Omental fat pad (tissue), 4 donors: ENCODE measurements around the gene CCDC197. TPM values are rescaled to one million over a fixed set of nuclear protein-coding genes. Genes with fewer than 3 reads are reported as not detected.

Source experiments
- ATAC-seq: fragments of 150-250 bp; one replicate; pipeline ENCODE4 v1.9.1; 2016; ENCODE audit warnings: mild to moderate bottlenecking, moderate library complexity; ENCODE audit not compliant: low FRiP score
- DNase-seq: peaks from one replicate; pipeline ENCODE4 v3.0.0-alpha.2; 2019; ENCODE audit warnings: low spot score
- total RNA-seq, 4 donors: library from RNA; depleted of rRNA; stranded (reverse); fragments of >200 nt; gene quantifications; one replicate each; pipeline ENCODE4 v1.1.0, GENCODE V29; 2016
- TF ChIP-seq, protein P1 (sequence below), 3 donors: fragments of 450-650 bp; IDR thresholded peaks; one replicate each; pipeline ENCODE4 v1.5.1; 2016 to 2017; ENCODE audit warnings: antibody characterized with exemption in 3 of 3, mild to moderate bottlenecking in 3 of 3, moderate library complexity in 2 of 3

Gene CCDC197
- total RNA-seq, 4 donors from 2014 or later: not detected

DNA sequence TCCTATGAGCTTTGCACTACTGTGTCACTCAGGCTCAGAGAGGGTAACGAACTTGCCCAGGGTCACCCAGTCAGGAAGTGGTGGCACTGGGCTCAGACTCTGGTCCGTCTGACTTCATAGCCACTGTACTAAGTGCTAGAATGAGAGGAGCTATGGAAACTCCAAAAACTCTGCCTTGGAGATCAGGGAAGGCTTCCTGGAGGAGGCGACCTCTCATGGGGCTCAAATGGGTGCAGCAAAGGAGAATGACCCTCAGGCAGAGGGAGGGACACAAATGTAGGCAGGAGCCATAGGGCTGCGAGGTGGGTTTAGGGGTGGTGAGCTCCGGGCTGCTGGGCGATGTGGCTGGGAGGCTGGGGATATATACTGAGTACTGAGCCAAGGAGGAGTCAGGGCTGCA is 3.2 kb downstream of the CCDC197 start:
- DNase-seq (no peak), ATAC-seq (no peak)
- TF ChIP-seq, protein P1, sequence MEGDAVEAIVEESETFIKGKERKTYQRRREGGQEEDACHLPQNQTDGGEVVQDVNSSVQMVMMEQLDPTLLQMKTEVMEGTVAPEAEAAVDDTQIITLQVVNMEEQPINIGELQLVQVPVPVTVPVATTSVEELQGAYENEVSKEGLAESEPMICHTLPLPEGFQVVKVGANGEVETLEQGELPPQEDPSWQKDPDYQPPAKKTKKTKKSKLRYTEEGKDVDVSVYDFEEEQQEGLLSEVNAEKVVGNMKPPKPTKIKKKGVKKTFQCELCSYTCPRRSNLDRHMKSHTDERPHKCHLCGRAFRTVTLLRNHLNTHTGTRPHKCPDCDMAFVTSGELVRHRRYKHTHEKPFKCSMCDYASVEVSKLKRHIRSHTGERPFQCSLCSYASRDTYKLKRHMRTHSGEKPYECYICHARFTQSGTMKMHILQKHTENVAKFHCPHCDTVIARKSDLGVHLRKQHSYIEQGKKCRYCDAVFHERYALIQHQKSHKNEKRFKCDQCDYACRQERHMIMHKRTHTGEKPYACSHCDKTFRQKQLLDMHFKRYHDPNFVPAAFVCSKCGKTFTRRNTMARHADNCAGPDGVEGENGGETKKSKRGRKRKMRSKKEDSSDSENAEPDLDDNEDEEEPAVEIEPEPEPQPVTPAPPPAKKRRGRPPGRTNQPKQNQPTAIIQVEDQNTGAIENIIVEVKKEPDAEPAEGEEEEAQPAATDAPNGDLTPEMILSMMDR (IDR thresholded peaks at IDR 0.05): no peak

DNA sequence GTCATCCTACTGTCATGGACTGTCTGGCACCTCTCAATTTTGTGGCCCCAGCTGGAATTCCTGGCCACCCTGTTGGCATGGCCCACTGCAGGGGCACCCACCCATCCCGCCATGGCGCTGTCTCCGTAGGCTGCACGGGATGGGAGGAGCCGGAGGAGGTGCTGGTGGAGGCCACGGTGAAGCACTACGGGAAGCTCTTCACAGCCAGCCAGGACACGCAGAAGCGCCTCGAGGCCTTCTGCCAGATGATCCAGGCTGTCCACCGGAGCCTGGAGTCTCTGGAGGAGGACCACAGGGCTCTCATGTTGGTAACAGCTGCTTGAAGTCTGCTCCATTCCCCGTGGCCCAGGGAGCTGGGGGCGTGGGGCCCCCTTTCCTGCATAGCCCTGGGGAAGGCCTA is 3.9 kb downstream of the CCDC197 start:
- ATAC-seq (no peak), DNase-seq (no peak)
- TF ChIP-seq, protein P1 (IDR thresholded peaks at IDR 0.05): no peak

- ATAC-seq: peak; percentile 68
- no peak for DNase-seq
- TF ChIP-seq, protein P1 (IDR thresholded peaks at IDR 0.05): peak in 2 of 3 donors; percentile 86 to 93
Observed at GRCh38 chr14:94001501-94002396, 4.6 kb downstream of the CCDC197 start.

- TF ChIP-seq, protein P1 (IDR thresholded peaks at IDR 0.05): no peak
- ATAC-seq (no peak), DNase-seq (no peak)
Observed at GRCh38 chr14:94003397-94003796, 6.3 kb downstream of the CCDC197 start.

DNA sequence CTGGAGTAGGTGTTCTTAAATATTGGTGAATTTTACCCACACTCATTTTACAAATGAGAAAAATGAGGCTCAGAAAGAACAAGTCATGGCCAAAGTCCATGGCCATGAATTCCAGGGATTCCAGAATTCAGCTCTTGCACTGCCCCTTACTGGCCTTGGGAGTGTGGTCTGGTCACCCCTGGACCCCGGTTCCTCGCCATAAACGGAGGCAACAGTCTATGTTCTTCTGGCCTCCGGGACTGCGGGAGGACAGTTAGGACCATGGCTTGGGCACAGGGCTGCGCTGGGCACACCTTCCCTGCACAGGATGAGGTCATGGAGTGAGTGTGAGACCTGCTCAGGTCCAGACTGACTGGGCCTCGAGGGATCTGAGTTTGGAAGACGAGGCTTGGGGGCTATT is 6.9 kb downstream of the CCDC197 start:
- ATAC-seq (no peak), DNase-seq (no peak)
- TF ChIP-seq, protein P1 (IDR thresholded peaks at IDR 0.05): no peak

GRCh38 chr14:94005324-94006073 is 8.4 kb downstream of the CCDC197 start:
- no peak for ATAC-seq
- TF ChIP-seq, protein P1 (IDR thresholded peaks at IDR 0.05): no peak
- no peak for DNase-seq
